ENCODE results near the gene ZNF552.
"Not testable (repeated sequence)": the region's sequence is repeated elsewhere in the genome, so short reads cannot be mapped to it uniquely, and the experiment has no call there.

The ZNF552 gene

DNA sequence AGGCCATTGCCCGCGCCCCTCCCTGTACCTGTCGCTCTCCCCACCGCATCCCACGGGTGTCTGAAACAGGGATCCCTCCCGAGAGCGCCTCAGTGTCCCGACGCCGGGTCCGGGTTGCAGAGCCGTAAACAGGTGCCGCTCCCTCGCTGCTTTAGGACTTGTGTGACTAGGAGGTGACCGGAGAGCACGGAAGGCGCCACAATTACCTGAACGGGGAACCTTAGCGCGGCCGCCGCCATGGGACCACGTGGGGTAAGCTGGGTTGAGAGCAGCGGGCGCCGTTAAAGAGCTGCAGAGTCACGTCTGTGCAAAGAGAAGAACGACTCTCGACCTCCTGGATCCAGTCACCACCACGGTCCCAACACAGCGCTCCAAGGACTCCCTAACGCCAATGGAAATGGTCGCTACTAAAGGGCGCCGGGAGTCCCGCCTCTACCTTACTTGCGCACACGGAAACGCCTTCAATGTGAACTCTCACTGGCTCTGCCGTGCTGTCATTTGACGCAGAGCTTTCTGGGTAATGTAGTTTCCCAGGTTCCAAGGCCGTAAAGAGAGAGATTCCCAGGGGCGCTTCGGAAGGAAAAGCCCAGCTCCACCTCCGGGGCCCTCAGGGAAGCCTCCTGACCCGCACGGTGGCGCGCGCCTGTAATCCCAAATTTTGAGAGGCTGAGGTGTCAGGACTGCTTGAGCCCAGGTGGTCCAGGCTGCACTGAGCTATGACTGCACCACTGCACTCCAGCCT lies at the start of gene ZNF552:
Gene ZNF552, minus strand, starts transcription at position 409 of the 742 bp plus-strand sequence. Its CDS starts 170 bp downstream, at position 239.
- DNase-seq (ENCODE audit: low read depth): peak; percentile 77

DNA sequence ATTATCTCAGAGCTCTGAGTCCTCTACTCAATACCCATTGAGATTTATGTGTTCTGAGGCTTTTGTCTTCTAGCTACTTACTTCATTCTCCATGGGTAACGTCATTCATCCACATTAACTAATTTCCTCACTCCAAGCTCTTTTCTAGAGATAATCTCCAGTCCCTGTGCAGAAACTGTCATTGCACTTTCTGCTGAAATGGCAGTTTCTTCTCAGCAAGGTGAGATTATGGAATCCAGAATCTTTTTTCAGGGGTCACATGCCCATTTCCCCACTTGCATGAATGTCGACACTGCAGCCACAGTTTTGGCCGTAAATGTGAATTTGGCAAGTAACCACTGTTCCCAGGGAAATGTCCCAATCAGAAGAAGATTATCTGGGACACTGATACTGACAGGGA lies 47.6 kb upstream of the ZNF552 start:
- DNase-seq (ENCODE audit: low read depth): not testable (repeated sequence)

DNA sequence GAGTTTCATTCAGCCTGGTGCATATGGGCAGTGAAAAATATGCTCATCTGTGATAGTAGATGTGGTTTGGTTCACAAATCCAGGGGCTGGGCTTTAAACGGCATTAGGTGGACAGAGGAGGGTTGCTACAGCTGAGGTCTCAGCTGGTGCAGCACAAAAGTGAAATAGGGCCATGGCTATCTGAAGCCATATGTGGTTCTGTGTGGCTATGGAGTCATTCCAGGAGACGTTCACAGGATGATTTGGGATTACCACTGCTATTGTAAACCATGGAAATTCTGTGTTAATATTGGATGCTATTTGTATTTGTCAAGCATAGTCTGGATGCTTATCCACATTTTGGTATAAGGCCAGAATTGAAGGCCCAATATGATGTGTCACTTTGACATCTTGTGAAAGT lies 39.4 kb upstream of the ZNF552 start:
- DNase-seq (ENCODE audit: low read depth): not testable (repeated sequence)

DNA sequence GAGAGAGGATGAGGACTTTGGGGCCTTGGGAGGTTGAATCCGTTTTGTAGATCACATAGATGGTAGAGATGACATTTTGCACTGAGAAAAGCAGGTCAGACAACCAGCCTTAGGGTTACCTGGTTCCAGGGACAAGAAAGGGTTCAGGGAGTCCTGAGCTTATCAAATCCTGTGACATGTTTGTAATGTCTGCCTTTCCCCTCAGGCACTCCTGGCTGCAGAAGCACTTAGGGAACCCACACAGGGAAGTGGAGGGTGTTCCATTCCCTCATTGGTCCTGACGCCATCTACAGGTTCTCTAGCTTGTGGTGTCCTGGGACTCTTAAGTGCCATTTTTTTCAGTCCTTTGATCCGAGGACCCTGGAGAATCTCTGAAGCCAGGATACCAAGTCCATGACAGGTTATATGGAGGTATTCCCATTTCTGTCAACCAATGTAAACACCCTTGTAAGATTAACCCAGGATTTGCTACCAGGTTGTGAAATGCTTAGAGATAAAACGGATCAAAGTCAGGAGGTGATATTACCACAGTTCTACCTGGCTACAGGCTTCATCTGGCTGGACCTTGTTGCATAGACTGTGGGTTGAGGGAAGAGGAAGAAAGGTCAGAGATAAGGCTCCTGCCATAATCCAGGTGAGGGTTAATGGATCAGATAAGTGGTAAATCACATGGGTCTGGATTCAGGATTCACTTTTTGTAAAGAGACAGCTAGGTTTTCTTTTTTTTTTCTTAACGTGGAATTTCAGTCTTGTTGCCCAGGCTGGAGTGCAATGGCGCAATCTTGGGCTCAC lies 37.3 kb upstream of the ZNF552 start:
- not testable (repeated sequence) for DNase-seq (ENCODE audit: low read depth)

DNA sequence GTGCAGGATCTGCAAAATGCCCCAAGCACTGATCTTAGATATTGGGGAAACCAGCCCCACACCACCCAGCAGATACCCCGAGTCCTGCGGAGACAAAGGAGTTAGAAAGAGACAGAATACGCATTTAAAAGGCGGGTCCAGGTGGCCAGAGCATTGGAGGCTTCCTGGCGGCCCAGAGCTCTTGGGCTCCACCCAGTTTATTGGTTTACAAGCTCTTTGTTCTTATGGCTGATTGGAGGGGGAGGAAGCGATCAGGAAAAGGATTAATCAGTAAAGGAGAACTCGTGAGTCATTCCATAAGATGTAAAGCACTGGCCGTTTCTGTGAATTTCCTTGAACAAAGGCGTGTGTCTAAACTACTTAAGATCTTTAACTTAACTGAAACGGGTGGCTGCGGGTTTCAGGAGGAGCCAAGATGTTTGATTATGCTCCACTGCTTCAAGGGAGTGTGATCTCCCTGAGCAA lies 35.9 kb upstream of the ZNF552 start:
- DNase-seq (ENCODE audit: low read depth): no peak

DNA sequence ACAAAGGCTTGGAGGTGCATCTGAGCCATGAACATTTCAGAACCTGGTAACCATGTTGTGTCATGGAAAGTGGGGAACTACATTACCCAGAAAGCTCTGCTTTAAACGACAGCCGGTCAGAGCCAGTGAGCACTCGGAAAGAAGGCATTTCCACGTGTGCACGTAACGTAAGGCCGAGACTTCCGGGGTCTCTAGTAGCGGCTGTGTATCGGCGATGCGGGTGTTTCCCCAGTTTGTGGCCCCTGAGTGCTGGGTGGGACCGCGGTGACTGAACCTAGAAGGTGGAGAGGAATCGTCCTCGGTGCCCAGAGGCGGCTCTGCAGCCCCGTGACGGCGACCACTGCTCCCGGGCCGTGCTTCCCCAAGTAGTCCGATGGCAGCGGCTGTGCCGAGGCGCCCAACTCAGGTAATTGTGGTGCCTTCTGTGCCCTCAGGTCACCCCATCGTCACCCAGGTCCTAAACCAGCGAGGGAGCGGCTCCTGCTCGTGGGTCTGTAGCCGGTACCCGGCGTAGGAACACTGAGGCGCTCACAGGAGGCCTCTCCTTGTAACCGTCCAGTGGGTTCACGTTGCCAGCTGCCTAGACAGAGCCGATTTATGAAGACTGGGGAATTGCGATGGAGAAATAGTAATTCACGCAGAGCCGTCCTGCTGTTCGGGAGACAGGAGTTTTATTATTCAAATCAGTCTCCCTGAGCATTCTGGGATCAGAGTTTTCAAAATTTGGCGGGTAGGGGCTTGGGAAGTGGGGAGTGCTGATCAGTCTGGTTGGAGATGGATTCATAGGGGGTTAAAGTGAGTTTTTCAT lies 35.2 kb upstream of the ZNF552 start, which contains the start of gene ZNF587:
Gene ZNF587, plus strand, starts transcription at position 194 of the 808 bp plus-strand sequence. Its CDS starts 180 bp downstream, at position 374.
- DNase-seq (ENCODE audit: low read depth): peak; percentile 66

DNA sequence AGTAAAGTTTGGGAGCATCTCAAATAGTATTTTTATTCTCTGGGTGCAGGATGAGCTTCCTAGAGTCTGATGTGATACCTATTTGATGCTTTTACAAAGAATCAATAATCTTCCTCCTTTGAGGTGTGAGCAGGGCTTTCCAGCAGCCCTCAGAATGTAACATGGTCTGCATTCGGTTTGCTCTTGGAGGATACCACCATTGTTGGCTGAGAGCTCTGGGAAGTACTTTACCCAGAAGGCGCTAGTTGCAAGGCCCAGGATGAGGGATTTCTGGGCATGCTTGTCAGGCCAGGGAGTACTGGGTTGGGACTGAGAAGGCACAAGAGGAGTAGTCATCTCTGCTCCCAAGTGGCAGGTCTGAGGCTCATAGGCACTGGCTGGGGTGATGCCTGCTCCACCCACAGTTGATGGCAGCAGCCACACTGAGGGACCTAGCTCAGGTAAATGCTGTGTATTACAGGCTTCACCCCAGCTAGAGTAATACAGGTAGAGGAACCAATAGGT lies 34.5 kb upstream of the ZNF552 start:
- not testable (repeated sequence) for DNase-seq (ENCODE audit: low read depth)

DNA sequence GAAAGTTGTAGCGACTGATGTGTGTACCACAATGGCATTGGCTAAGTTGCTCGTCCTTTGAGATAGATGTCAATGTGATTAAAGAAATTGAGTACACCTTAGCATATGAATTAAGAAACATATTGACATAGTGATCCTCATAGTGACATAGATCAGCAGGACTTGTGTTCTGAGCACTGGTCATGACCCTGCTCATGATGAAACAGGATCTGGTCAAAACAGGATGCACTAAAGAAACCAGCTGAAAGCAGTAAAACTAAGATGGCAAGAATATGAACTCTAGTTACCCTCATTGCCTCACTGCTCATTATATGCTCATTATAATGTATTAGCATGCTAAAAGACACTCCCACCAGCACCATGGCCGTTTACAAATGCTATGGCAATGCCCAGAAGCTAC lies 32.5 kb upstream of the ZNF552 start:
- DNase-seq (ENCODE audit: low read depth): not testable (repeated sequence)

DNA sequence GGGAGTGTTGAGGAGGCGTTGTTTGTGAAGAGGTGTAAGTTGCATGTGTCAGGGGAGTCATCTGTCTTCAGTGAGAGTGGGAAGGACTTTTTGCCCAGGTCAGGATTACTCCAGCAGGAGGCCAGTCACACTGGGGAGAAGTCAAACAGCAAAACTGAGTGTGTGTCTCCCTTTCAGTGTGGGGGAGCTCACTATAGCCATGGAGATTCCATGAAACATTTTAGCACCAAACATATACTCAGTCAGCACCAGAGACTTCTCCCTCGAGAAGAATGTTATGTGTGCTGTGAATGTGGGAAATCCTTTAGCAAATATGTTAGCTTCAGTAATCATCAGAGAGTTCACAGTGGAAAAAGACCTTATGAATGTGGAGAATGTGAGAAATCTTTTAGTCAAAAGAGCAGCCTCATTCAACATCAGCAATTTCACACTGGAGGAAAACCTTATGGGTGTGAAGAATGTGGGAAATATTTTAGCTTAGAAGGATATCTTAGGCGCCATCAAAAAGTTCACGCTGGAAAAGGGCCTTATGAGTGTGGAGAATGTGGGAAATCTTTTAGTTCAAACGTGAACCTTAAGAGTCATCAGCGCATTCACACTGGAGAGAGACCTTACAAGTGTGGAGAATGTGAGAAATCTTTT lies 26.5 kb upstream of the ZNF552 start:
- no peak for DNase-seq (ENCODE audit: low read depth)

DNA sequence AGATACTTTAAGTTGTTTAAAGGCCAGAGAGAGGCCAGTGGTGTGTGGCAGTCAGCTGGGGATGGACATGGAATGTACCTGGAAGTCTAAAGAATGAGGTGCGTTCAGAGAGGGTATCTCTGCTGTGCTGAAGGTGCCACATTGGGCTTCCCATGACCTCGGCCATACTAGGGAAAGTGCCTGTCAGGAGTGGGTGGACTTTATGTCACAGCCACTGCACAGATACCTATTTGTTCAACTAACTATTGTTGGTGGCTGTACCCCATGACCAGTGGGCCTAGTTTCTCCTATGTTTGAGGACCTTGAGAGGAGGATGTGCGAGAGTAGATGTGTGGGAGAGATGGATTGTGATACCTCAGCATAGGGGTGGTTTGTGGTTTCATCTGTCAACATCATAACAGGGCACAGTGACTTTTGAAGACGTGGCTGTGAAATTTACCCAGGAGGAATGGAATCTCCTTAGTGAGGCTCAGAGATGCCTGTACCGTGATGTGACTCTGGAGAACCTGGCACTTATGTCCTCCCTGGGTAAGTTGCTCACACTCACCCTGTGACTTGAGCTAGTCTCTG lies 24.0 kb upstream of the ZNF552 start:
- DNase-seq (ENCODE audit: low read depth): not testable (repeated sequence)

DNA sequence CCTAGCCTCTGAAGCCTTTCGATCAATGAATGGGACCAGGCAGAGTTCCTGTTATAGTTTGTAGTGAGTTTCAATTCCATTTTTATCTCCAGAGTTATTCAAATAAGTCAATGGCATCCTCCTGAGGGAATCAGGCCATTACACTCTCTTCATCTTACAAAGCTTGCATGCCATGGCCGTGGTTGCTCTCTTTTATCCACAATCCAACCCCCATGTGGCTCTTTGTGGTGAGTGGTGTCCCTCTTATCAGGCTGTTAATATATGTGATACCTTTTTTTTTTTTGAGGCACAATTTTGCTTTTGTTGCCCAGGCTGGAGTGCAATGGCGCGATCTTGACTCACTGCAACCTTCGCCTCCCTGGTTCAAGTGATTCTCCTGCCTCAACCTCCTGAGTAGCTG lies 22.3 kb upstream of the ZNF552 start:
- not testable (repeated sequence) for DNase-seq (ENCODE audit: low read depth)

DNA sequence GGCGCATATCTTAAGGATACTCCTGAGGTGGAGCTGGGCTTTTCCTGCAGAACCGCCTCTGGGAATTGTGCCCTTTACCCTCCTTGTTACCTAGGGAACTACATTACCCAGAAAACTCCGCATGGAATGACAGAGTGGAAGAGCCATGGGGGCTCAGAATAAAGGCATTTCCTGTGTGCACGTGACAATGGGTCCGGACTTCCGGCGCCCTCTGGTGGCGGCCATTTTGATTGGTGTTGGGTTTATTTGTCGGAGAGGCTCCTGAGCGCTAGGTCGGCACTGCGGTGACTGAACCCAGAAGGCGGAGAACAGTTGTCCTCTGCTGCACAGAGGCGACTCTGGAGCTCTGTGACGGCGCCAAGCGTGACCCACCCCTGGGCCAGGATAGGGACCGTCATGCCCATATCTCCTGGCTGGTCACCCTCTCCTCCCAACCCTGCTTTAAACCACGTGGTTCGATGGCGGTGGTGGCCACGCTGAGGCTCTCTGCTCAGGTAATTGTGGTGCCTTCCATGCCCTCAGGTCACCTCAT lies 15.4 kb upstream of the ZNF552 start, which contains the start of gene ZNF587B:
Gene ZNF587B, plus strand, starts transcription at position 229 of the 532 bp plus-strand sequence. Its CDS starts 230 bp downstream, at position 459.
- DNase-seq (ENCODE audit: low read depth): peak; percentile 42

DNA sequence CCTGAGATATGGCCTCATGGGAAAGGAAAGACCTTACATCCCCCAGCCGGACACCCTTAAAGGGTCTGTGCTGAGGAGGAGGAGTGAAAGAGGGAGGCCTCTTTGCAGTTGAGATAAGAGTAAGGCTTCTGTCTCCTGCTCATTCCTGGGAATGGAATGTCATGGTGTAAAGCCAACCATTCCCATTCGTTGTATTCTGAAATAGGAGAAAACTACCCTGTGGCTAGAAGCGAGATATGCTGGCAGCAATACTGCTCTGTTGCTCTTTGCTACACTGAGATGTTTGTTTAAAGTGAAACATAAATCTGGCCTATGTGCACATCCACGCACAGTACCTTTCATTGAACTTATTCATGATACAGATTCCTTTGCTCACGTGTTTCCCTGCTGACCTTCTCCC lies 14.6 kb upstream of the ZNF552 start:
- no peak for DNase-seq (ENCODE audit: low read depth)

DNA sequence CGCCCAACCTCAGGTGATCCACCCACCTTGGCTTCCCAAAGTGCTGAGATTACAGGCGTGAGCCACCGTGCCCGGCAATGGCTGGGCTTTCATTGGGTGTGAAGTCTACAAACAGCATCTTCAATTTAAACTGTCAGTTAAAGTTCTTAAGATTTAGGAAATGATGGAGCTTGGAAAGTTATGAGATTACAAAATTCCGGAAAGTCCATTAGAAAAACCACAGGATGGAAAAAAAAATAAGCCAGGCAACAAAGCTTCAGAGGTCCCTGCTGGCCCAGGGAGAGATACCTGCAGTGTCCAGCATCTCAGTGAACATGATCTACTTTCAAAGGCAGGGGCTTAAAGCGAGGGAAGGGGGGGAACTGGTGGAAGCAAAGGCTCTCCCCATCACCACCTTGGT lies 10.8 kb upstream of the ZNF552 start:
- no peak for DNase-seq (ENCODE audit: low read depth)

DNA sequence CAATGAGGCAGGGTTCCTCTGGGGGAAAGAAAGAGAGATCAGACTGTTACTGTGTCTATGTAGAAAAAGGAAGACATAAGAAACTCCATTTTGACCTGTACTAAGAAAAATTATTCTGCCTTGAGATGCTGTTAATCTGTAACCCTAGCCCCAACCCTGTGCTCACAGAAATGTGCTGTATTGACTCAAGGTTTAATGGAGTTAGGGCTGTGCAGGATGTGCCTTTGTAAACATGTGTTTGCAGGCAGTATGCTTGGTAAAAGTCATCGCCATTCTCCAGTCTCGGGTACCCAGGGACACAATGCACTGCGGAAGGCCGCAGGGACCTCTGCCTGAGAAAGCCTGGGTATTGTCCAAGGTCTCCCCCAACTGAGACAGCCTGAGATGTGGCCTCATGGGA lies 8.9 kb upstream of the ZNF552 start:
- DNase-seq (ENCODE audit: low read depth): not testable (repeated sequence)

DNA sequence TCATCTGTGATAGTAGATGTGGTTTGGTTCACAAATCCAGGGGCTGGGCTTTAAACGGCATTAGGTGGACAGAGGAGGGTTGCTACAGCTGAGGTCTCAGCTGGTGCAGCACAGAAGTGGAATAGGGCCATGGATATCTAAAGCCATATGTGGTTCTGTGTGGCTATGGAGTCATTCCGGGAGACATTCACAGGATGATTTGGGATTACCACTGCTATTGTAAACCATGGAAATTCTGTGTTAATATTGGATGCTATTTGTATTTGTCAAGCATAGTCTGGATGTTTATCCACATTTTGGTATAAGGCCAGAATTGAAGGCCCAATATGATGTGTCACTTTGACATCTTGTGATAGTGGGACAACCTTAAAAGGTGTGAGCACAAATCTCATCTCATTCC lies 8.4 kb upstream of the ZNF552 start:
- DNase-seq (ENCODE audit: low read depth): not testable (repeated sequence)

DNA sequence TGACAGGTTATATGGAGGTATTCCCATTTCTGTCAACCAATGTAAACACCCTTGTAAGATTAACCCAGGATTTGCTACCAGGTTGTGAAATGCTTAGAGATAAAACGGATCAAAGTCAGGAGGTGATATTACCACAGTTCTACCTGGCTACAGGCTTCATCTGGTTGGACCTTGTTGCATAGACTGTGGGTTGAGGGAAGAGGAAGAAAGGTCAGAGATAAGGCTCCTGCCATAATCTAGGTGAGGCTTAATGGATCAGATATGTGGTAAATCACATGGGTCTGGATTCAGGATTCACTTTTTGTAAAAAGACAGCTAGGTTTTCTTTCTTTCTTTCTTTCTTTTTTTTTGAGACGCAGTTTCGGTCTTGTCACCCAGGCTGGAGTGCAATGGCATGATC lies 6.8 kb upstream of the ZNF552 start:
- DNase-seq (ENCODE audit: low read depth): not testable (repeated sequence)

DNA sequence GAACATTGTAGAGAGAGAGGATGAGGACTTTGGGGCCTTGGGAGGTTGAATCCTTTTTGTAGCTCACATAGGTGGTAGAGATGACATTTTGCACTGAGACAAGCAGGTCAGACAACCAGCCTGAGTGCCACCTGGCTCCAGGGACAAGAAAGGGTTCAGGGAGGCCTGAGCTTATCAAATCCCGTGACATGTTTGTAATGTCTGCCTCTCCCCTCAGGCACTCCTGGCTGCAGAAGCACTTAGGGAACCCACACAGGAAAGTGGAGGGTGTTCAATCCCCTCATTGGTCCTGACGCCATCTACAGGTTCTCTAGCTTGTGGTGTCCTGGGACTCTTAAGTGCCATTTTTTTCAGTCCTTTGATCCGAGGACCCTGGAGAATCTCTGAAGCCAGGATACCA lies 6.4 kb upstream of the ZNF552 start:
- not testable (repeated sequence) for DNase-seq (ENCODE audit: low read depth)

DNA sequence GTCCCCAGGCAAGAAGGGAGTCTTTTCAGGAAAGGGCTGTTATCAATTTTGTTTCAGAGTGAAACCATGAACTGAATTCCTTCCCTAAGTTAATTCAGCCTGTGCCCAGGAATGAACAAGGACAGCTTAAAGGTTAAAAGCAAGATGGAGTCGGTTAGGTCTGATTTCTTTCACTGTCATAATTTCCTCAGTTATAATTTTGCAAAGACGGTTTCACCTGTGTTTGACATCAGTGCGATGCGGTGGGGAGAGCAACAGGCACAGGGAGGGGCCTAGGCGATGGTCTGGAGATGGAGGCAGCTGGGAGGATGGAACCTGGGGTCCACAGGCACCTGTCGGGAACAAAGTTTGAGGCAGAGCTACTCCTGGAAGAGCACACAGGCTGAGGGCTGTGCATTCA lies 5.9 kb upstream of the ZNF552 start:
- DNase-seq (ENCODE audit: low read depth): no peak

DNA sequence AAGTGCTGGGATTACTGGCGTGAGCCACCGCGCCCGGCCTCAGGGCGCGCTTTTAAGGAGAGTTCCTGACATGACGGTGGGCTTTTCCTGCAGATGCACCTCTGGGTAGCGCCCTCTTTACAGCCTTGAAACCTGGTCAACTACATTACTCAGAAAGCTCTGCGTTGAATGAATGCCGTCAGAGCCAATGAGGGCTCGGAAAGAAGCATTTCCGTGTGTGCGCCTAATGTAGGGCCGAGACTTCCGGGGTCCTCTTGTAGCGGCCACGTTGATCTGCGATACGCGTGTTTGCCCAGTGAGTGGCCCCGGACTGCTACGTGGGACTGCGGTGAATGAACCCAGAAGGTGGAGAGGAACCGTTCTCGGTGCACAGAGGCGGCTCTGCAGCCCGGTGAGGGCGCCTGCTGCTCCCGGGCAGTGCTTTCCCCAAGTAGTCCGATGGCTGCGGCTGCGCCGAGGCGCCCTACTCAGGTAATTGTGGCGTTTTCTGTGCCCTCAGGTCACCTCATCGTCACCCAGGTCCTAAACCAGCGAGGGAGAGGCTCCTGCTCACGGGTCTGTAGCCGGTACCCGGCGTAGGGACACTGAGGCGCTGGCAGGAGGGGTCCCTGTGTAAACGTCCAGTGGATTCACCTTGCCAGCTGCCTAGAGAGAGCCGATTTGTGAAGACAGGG lies 4.9 kb upstream of the ZNF552 start:
- peak; percentile 78 for DNase-seq (ENCODE audit: low read depth)
